Neural cell (in vitro differentiated cells): ENCODE measurements around the gene DMWD. TPM values are rescaled to one million over a fixed set of nuclear protein-coding genes. Genes with fewer than 3 reads are reported as not detected.

Experiments used
- H2AFZ ChIP-seq: fragments of 200-600, 300-800 bp; sonication (generic), shearing (Covaris generic); 2 replicates; pipeline ENCODE4 v1.6.0; 2014; ENCODE audit warnings: low read depth, mild to moderate bottlenecking, antibody characterized with exemption, low read length, moderate library complexity
- H3F3A ChIP-seq: fragments of 200-600 bp; shearing (Covaris generic); 2 replicates; pipeline ENCODE4 v1.6.1; 2016; ENCODE audit warnings: mild to moderate bottlenecking, moderate library complexity, mixed read lengths, antibody characterized with exemption, low read length; ENCODE audit not compliant: insufficient read depth, poor library complexity, severe bottlenecking
- H3K27ac ChIP-seq: fragments of 200-600, 300-800 bp; sonication (generic), shearing (Covaris generic); 2 replicates; pipeline ENCODE4 v1.5.1; 2014; ENCODE audit warnings: mild to moderate bottlenecking, low read length, moderate library complexity
- H3K27me3 ChIP-seq: fragments of 300-800, 200-600 bp; sonication (generic), shearing (Covaris generic); 2 replicates; pipeline ENCODE4 v1.6.0; 2014; ENCODE audit warnings: mild to moderate bottlenecking, low read depth, low read length, moderate library complexity; ENCODE audit not compliant: insufficient read depth
- H3K36me3 ChIP-seq: fragments of 300-800, 200-600 bp; sonication (generic), shearing (Covaris generic); 2 replicates; pipeline ENCODE4 v1.5.1; 2014; ENCODE audit warnings: mild to moderate bottlenecking, antibody characterized with exemption, low read length, moderate library complexity; ENCODE audit not compliant: insufficient read depth
- H3K4me2 ChIP-seq: fragments of 300-800, 200-600 bp; sonication (generic), shearing (Covaris generic); 2 replicates; pipeline ENCODE4 v1.6.0; 2014; ENCODE audit warnings: mild to moderate bottlenecking, low read length
- H3K4me3 ChIP-seq: fragments of 300-800, 200-600 bp; sonication (generic), shearing (Covaris generic); 2 replicates; pipeline ENCODE4 v1.5.1; 2014; ENCODE audit warnings: mild to moderate bottlenecking, low read length, moderate library complexity
- H3K79me2 ChIP-seq: fragments of 200-600 bp; shearing (Covaris generic); replicated peaks from 2 replicates; pipeline ENCODE4 v1.6.0; 2014; ENCODE audit warnings: mild to moderate bottlenecking, low read length, moderate library complexity; ENCODE audit not compliant: insufficient read depth
- H3K9ac ChIP-seq: fragments of 300-800, 200-600 bp; sonication (generic), shearing (Covaris generic); 2 replicates; pipeline ENCODE4 v1.6.1; 2016; ENCODE audit warnings: mild to moderate bottlenecking, low read length, mixed read lengths
- H3K9me2 ChIP-seq: fragments of 200-600 bp; shearing (Covaris generic); 2 replicates; pipeline ENCODE4 v1.6.1; 2016; ENCODE audit warnings: mild to moderate bottlenecking, low read length, mixed read lengths; ENCODE audit not compliant: insufficient read depth
- H3K9me3 ChIP-seq: fragments of 200-600, 300-800 bp; sonication (generic), shearing (Covaris generic); 2 replicates; pipeline ENCODE4 v1.6.1; 2016; ENCODE audit warnings: mild to moderate bottlenecking, mixed run types, low read length, moderate library complexity, mixed read lengths
- H4K20me1 ChIP-seq: fragments of 200-600 bp; shearing (Covaris generic); 2 replicates; pipeline ENCODE4 v1.6.1; 2016; ENCODE audit warnings: mild to moderate bottlenecking, mixed run types; ENCODE audit not compliant: insufficient read depth
- EP300 ChIP-seq: fragments of 450-650 bp; conservative IDR thresholded peaks from 2 replicates; pipeline ENCODE4 v1.6.1; 2014; ENCODE audit warnings: antibody characterized with exemption, mild to moderate bottlenecking, moderate library complexity; ENCODE audit not compliant: poor library complexity, severe bottlenecking
- EZH2 ChIP-seq: fragments of 200-600, 300-800 bp; shearing (Covaris generic), sonication (generic); IDR thresholded peaks from 2 replicates; pipeline ENCODE4 v1.6.1; 2014; ENCODE audit warnings: antibody characterized with exemption, low read length, borderline replicate concordance, mild to moderate bottlenecking; ENCODE audit not compliant: insufficient read depth, poor library complexity, severe bottlenecking
- POLR2AphosphoS5 ChIP-seq: IDR thresholded peaks from 2 replicates; pipeline ENCODE4 v1.6.1; 2012
- RAD21 ChIP-seq: fragments of 450-650 bp; conservative IDR thresholded peaks from 2 replicates; pipeline ENCODE4 v1.6.1; 2014; ENCODE audit warnings: antibody characterized with exemption, mild to moderate bottlenecking, moderate library complexity
- SMC3 ChIP-seq: fragments of 450-650 bp; conservative IDR thresholded peaks from 2 replicates; pipeline ENCODE4 v1.6.1; 2014; ENCODE audit warnings: antibody characterized with exemption, mild to moderate bottlenecking, moderate library complexity; ENCODE audit not compliant: poor library complexity
- TAF1 ChIP-seq: IDR thresholded peaks from 2 replicates; pipeline ENCODE4 v1.6.1; 2012; ENCODE audit warnings: low read depth
- polyA plus RNA-seq: library from polyadenylated mRNA; depleted of rRNA; stranded (reverse); fragments of >200 nt; gene quantifications from 2 replicates; pipeline ENCODE4 v1.2.3, GENCODE V29; 2014
- TF ChIP-seq, protein P1 (sequence below): fragments of 450-650 bp; IDR thresholded peaks from 2 replicates; pipeline ENCODE4 v1.5.1; 2014; ENCODE audit warnings: antibody characterized with exemption, mild to moderate bottlenecking, moderate library complexity; ENCODE audit not compliant: poor library complexity, severe bottlenecking
- TF ChIP-seq, protein P2 (sequence below): IDR thresholded peaks from 2 replicates; pipeline ENCODE4 v1.6.1; 2012; ENCODE audit warnings: borderline replicate concordance

The DMWD gene
- polyA plus RNA-seq, 1 donor from 2014 or later, result 20.4 TPM

DNA sequence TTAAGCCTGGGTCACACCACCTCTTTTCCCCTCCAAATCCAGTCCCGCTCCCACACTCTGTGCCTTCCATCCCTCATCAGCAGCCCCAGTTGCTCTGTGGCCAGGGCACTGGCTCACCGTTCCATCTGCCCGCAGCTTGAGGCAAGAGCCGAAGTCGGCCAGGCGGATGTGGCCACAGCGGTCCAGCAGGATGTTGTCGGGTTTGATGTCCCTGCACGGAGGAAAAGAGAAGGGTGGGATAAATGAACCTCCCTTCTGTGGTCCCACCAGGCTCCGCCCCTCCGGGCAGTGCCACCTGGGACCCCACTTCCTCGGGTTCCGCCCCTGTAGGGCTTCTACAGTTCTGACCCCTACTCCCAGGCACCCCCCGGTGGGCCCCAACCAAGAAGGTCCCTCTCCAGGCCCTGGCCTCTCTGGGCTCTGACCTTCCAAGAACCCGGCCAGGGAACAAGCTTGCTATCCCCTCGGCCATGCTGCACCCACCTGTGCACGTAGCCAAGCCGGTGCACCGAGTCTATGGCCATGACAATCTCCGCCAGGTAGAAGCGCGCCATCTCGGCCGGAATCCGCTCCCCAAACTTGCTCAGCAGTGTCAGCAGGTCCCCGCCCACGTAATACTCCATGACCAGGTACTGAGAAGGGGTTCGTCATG lies 14.5 kb downstream of the DMWD start:
- H3K9me2 ChIP-seq, result no peaks in the 10 kb centered on the region
- no peaks in the 10 kb centered on the region for H3F3A ChIP-seq
- H3K36me3 ChIP-seq, result no peaks in the 10 kb centered on the region
- no peaks in the 10 kb centered on the region for H3K9me3 ChIP-seq
- H3K27ac ChIP-seq, result no peak overlapping the region
- TF ChIP-seq, protein P1, sequence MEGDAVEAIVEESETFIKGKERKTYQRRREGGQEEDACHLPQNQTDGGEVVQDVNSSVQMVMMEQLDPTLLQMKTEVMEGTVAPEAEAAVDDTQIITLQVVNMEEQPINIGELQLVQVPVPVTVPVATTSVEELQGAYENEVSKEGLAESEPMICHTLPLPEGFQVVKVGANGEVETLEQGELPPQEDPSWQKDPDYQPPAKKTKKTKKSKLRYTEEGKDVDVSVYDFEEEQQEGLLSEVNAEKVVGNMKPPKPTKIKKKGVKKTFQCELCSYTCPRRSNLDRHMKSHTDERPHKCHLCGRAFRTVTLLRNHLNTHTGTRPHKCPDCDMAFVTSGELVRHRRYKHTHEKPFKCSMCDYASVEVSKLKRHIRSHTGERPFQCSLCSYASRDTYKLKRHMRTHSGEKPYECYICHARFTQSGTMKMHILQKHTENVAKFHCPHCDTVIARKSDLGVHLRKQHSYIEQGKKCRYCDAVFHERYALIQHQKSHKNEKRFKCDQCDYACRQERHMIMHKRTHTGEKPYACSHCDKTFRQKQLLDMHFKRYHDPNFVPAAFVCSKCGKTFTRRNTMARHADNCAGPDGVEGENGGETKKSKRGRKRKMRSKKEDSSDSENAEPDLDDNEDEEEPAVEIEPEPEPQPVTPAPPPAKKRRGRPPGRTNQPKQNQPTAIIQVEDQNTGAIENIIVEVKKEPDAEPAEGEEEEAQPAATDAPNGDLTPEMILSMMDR, result no peak
- TF ChIP-seq, protein P2, sequence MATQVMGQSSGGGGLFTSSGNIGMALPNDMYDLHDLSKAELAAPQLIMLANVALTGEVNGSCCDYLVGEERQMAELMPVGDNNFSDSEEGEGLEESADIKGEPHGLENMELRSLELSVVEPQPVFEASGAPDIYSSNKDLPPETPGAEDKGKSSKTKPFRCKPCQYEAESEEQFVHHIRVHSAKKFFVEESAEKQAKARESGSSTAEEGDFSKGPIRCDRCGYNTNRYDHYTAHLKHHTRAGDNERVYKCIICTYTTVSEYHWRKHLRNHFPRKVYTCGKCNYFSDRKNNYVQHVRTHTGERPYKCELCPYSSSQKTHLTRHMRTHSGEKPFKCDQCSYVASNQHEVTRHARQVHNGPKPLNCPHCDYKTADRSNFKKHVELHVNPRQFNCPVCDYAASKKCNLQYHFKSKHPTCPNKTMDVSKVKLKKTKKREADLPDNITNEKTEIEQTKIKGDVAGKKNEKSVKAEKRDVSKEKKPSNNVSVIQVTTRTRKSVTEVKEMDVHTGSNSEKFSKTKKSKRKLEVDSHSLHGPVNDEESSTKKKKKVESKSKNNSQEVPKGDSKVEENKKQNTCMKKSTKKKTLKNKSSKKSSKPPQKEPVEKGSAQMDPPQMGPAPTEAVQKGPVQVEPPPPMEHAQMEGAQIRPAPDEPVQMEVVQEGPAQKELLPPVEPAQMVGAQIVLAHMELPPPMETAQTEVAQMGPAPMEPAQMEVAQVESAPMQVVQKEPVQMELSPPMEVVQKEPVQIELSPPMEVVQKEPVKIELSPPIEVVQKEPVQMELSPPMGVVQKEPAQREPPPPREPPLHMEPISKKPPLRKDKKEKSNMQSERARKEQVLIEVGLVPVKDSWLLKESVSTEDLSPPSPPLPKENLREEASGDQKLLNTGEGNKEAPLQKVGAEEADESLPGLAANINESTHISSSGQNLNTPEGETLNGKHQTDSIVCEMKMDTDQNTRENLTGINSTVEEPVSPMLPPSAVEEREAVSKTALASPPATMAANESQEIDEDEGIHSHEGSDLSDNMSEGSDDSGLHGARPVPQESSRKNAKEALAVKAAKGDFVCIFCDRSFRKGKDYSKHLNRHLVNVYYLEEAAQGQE, result no peak
- no peak for TF ChIP-seq RAD21
- TF ChIP-seq POLR2AphosphoS5, result no peak
- TF ChIP-seq EP300, result no peak
- H3K79me2 ChIP-seq, result no peaks in the 10 kb centered on the region
- H3K4me2 ChIP-seq, result no peak overlapping the region
- no peak overlapping the region for H2AFZ ChIP-seq
- H3K27me3 ChIP-seq, result no peaks in the 10 kb centered on the region
- no peak overlapping the region for H3K4me3 ChIP-seq
- no peak overlapping the region for H3K9ac ChIP-seq
- no peaks in the 10 kb centered on the region for H4K20me1 ChIP-seq

DNA sequence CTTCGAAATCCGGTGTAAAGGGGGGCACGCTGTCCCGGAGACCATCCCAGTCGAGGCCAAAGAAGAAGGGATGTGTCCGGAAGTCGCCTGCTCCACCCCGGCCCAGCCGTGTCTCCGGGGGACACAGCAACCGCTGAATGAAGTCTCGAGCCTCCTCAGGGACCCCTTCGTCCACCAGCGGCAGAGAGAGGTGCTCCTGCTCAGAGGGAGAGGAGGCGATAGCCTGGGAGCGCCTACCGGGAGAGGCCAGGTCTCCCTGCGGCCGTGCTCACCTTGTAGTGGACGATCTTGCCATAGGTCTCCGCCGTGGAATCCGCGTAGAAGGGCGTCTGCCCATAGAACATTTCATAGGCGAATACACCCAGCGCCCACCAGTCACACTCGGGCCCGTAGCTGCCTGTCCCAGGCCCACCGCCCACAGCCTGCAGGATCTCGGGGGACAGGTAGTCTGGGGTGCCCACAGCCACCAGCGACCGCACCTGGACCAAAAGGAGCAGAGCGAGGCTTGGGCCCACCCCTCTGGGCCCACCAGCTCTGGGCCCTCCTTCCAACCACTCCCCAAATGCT lies 15.2 kb downstream of the DMWD start:
- Histone ChIP-seq H3K9ac (no peak overlapping the region), H3F3A (no peaks in the 10 kb centered on the region), H3K79me2 (no peaks in the 10 kb centered on the region), H3K36me3 (no peaks in the 10 kb centered on the region), H3K27ac (no peak overlapping the region), H3K4me3 (no peak overlapping the region), H3K27me3 (no peaks in the 10 kb centered on the region), H3K4me2 (no peak overlapping the region), H4K20me1 (no peaks in the 10 kb centered on the region), H3K9me2 (no peaks in the 10 kb centered on the region), H3K9me3 (no peaks in the 10 kb centered on the region), H2AFZ (no peak overlapping the region)
- TF ChIP-seq RAD21, result no peak
- TF ChIP-seq SMC3, result no peak
- no peak for TF ChIP-seq POLR2AphosphoS5
- no peak for TF ChIP-seq EZH2
- no peak for TF ChIP-seq TAF1
- TF ChIP-seq, protein P2, result no peak
